NCI-H748 (cell line): ENCODE results near the gene RESF1.

Source experiments
- DNase-seq: peaks from one replicate; lab custom pipeline; 2025; ENCODE audit not compliant: unreplicated experiment; lab: John Stamatoyannopoulos, UW

RESF1 gene

DNA sequence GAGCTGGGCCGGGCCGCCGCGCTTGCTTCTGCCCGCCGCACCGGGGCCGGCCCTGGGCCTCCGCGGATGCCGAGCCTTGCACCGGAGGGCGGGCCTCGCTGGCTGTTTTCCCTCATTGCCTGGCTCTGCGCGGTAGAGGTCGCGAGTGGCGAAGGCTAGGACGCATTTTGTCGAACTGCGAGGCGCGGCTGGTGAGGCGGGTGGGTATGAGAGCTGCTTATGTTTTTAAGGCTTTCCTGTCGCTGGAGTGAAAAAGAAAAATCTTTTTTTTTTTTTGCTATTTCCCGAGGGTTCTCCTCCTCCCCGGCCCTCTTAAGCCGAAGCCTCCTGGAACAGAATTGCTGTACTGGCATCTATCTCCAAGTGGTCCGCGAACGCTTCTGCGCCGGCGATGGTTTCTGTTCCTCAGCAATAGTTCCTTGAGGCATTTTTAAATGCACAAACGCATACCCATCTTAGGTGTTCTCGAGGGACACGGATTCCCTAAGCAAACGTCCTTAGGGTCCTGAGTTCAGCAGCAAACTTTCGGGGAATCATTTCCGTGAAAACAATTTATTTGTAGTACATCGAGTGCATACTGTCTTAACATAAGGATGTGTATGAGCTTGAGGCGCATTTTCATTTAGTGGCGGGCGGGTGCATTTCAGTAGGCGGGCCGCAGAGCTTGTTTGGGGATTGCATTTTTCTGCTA, 631 bp downstream of the RESF1 start:
- peak; percentile 87 for DNase-seq

DNA sequence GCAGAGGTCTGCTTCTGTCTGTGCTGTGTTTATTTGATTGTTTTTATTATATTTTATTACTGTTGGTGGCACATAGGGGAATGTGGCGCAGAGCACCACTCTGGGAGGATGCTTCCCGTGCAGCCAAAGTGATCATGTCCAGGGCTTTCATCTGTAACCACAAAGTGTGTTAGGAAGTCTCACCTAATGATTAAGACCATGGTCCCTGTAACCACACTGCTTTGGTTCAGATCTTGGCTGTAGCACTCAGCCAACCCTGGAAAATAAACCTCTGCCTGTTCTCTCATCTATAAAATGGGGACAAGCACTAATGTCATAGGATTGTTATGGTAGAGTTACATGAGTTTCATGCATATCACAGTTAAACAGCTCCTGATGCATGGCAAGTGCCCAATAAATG, 1.9 kb downstream of the RESF1 start:
- DNase-seq, result no peak

DNA sequence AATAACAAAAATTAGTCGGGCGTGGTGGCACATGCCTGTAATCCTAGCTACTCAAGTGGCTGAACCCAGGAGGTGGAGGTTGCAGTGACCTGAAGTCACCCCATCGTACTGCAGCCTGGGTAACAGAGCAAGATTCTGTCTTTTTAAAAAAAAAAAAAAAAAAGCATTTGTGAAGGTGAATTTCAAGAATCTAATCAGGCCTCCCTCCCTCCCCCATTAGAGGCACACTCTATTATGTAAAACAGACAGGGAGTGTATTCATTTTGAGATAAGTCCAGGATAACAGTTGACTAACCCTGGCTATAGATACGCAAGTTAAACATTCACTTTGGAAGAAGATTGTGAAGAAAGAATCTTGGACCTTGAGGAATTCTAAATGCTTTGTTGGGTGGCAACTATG, 2.9 kb downstream of the RESF1 start:
- DNase-seq, result no peak

DNA sequence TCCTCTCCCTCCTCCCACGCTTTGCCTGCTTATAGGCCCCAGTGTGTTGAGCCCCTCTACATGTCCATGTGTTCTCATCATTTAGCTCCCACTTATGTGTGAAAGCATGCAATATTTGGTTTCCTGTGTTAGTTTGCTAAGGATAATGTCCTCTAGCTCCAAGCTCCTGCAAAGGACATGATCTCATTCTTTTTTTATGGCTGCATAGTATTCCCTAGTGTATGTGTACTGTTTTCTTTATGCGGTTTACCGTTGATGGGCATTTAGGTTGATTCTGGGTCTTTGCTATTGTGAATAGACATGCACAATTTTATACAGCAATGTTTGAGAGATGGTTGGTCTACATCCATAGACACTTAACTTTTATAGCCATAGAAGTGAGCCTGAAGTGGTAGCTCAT, 5.1 kb downstream of the RESF1 start:
- DNase-seq, result no peak

DNA sequence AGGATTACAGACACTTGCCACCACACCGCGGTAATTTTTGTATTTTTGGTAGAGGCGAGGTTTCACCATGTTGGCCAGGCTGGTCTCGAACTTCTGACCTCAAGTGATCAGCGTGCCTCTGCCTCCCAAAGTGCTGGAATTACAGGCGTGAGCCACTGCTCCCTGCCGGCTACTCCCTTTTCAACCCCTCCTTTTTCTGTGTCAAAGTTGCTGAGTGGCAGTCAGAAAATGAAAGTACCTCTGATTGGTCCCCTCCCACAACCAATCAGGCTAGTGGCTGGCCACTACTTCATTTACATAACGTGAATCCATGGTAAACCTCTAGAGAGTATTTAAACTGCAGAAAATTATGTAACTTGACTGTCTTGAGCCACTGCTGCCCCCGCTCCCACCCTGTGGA, 5.9 kb downstream of the RESF1 start:
- no peak for DNase-seq

DNA sequence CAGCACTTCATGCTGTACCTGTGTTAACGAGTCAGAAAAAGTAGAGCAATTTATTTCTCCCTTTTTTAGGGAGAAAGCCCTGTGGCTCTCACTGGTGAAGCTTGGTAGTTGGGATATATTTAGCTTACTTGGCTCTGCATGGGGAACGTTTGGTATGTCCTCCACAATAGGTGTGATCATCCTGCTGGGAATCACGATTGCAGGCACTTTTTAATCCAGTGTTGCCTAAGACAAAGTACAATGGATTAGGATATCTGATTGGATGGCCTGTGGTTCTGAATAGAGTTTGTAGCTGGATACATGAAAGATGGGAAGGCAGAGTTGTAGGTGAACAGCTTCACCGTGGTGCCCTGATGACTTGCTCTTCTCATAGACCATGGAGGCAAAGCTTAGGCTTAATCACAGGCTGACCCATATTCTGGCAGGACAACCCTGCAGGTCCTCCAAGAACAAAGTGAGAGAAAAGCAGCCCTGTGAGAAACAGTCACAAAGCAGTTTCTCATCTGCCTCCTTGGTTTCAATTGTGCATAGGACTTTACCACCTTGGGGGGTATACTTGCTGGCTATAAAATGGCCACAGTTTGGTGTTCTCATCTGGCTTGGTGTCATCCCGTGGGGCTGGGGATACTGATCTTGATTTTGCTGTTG, 7.5 kb downstream of the RESF1 start:
- DNase-seq, result no peak

DNA sequence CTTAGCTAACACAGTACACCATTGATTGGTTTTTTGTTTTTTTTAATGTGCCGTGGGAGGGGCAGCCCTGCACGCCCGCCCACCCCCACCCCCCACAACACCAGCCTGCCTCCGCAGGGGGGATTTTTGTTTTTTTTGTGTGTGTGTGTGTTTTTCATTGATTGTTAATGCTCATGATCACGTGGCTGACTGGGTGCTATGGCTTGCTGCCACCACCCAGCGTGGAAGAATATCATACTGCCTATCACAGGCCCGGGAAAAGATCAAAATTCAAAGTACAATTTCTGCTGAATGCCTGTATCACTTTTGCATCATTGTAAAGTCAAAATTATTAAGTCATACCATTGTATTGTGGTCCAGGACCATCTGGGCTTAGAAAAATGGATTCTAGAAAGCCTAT, 8.3 kb downstream of the RESF1 start:
- no peak for DNase-seq

DNA sequence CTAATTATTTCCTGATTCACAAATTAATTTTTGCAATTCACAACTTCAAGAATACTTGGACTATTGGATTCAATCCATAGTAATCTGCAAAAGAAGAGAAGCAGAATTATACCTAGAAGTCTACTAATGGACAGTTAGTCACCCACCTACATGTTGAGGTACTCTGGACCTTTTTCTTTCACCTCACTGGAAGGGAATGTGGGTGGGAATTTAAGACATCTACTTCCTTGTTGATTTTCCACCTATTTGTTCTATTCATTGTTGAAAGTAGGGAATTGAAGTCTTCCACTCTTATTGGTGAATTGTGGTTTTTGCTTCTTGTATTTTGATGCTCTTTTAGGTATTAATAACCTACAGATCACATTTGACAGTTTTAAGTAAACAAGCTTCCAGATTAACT, 11.0 kb downstream of the RESF1 start:
- no peak for DNase-seq

DNA sequence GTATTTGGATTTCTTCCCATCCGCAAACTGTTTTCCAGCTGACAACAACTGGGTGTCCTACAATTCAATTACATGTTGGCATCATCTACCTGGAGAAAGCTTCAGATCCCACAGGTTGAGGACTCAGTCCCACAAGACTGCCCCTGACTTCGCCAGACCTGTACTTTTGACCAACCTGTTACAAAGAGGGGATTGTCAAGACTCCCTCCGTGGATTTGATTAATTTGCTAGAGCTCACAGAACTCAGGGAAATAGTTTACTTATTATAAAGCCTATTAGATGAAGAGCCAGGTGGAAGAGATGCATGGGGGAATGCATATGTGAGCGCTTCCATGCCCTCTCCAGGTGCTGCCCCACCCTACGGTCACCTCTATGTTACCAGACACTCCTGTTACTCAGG, 14.6 kb downstream of the RESF1 start:
- DNase-seq, result no peak

DNA sequence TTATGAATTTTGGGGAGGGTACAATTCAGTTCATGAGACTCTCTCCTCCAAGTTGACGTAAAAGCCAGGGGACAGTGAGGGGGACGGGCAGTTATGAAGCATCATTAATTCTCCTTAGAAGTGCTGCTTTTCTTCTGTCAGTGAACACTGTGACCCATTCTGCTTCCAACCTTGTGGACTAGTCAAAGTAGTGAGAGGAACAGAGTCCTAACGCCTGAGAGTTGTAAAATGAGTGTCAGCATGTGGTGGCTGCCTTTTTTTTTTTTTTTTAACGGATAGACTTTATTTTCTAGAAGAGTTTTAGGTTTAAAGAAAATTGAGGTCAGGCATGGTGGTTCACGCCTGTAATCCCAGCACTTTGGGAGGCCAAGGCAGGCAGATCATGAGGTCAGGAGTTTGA, 15.5 kb downstream of the RESF1 start:
- no peak for DNase-seq

DNA sequence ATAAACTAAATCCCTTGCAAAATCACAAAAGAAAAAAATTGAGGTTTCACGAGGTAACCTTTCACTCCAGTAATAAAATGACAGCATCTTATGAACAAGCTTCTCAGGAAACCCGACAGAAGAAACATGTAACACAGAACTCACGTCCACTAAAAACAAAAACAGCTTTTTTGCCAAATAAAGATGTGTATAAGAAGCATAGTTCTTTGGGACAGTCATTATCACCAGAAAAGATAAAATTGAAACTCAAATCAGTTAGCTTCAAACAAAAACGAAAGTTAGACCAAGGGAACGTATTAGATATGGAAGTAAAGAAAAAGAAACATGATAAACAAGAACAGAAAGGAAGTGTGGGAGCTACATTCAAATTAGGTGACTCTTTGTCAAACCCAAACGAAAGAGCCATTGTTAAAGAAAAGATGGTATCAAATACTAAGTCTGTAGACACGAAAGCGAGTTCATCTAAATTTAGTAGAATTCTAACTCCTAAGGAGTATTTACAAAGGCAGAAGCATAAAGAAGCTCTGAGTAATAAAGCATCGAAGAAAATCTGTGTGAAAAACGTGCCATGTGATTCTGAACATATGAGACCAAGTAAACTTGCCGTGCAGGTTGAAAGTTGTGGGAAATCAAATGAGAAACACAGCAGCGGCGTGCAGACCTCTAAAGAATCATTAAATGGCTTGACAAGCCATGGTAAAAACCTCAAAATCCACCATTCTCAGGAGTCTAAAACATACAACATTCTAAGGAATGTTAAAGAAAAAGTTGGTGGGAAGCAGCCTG, 25.8 kb downstream of the RESF1 start:
- DNase-seq, result no peak

DNA sequence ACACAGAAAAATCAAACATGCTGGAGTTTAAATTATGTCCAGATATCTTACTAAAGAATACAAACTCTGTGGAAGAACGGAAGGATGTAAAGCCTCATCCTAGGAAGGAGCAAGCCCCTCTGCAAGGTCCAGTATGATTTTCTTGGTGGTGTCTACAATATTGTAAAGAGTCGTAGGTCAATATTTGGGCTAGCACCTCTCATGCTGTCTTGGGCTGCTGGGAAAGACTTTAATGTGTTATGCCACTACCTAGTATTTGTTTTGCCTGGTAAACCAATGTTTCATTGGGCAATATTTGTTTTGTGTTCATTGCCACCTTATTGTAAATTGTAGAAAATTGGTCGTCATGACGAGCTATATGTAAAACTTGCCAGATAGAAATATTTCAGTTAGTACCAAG, 26.6 kb downstream of the RESF1 start:
- DNase-seq, result no peak

DNA sequence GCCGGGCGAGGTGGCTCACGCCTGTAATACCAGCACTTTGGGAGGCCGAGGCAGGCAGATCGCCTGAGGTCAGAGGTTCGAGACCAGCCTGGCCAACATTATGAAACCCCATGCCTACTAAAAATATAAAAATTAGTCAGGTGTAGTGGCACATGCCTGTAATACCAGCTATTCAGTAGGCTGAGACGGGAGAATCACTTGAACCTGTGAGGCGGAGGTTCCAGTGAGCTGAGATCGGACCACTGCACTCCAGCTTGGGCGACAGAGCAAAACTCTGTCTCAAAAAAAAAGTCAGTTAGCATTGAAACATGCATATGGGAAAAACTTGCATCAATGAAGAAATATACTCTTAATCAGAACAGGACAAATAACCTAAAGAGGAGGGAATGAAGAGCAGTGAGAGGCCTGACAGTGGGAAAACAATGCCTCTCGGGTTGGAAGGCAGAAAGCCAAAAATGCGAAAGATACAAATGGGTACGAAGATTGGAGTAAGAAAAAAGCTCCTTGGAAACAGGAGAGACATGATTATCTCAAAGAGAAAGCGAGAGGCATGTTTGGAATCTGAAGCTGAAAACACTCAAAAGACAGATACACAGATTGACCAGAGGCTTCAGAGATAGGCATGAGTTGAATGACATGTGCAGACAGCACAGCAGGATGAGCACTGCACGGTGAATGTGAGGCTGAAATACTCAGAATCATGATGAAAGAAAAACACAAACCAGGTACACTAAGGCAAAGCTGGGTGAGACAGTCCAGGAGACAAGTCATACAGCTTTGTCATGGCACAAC, 30.6 kb downstream of the RESF1 start:
- DNase-seq, result no peak

DNA sequence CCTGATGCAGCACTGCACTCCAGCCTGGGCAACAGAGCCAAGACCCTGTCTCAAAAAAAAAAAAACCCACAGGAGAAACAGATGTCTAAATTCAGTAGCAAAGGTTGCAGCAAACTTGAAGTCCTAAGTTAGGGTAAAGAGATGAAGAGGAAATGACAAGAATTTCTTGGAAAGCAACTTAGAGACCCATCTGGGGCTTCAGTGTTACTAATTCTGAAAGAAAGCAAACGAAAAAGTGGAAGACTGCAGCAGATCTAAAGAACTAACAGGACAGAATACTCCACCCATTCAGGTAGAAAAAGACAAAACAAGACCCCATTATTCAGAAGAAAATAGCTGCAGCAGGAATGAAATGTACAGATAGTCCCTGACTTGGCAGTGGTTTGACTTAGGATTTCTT, 31.9 kb downstream of the RESF1 start:
- DNase-seq, result no peak

DNA sequence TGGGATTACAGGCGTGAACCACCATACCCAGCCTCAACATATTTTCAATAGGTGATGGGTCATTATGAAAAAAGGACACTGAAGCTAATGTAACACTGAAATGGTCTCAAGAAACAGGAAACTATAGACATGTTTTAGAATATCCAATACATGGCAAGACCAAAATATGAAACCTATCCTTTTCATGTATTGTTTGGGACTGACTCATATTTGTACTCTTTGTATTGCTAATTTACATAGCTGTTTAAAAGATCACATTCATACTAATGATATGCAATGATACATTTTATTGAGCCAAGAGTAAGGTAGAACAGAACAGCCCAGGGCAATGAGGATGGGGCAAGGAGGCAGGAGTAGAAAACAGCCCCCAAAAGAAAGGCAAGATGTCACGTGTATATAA, 32.6 kb downstream of the RESF1 start:
- no peak for DNase-seq

DNA sequence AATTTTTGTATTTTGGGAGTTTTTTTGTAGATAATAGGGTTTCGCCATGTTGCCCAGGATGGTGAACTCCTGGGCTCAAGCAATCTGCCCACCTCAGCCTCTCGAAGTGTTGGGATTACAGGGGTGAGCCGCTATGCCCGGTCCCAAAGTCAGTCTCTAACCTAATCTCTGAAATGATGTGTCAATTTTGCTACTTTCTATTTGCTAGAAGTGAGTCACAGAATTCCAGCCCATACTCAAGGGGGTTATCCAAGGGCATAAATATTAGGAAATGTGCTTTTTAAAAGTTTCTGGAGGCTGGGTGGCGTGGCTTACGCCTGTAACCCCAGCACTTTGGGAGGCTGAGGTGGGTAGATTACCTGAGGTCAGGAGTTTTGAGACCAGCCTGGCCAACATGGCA, 40.5 kb downstream of the RESF1 start:
- no peak for DNase-seq

DNA sequence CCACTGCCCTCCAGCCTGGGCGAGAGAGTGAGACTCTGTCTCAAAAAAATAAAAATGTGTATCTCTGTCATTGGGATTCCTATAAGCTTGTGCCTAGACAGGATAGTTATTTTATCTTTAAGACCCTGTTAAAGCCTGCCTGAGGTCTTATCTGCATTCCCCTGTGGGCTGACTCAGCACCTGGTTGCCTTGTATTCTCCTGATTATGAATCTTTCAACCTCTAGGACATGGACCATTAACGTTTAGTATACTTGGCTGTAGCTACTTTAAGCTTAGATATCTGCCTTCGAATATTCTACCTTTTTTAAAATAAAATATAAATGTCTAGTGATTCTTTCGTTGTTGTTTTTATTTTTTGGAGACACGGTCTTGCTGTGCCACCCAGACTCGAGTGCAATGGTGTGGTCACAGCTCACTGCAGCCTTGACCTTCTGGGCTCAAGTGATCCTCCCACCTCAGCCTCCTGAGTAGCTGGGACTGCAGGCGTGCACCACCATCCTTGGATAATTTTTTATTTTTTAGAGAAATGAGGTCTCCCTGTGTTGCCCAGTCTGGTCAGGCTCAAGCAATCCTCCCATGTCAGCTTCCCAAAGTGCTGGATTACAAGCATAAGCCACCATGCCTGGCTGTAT, 41.3 kb downstream of the RESF1 start:
- no peak for DNase-seq

DNA sequence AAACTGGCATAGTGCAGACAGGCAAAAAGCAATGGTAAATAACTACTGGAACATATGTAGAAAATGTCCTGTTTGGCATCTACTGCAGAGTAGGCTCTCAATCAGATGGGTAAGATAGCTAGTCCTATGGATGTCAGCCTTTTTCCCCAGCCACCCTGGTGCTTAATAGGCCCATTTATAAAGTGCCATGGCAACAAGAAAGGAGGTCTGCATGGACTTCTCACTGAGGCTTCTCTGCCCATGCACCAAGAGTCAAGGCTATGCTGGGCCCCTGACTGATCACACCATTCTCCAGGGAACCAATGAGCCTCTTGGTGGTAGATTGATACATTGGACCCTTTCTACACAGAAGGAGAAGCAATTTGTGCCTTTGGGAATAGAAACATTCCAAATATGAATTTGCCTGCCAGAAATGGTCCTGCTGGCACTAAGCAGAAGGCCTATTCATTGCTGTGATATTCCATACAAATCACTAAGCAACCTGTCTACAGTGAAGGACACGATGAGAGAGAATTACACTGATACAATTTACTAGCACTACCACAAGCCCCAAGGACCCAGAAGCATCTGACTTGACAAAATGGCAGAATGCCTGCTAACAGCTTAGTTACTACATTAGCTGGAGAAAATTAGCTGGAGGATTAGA, 43.8 kb downstream of the RESF1 start:
- no peak for DNase-seq

DNA sequence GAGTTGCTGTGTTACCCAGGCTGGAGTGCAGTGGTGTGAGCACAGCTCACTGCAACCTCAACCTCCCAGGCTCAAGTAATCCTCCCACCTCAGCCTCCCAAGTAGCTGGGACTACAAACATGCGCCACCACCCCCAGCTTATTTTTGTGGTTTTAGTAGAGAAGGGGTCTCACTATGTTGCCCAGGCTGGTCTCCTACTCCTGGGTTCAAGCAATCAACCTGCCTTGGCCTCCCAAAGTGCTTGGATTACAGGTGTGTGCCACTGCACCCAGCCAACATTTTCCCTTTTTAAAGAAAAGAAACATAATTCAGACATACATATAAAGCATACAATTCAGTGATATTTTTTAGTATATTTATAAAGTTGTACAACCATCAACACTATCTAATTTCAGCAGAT, 44.4 kb downstream of the RESF1 start:
- DNase-seq, result no peak

DNA sequence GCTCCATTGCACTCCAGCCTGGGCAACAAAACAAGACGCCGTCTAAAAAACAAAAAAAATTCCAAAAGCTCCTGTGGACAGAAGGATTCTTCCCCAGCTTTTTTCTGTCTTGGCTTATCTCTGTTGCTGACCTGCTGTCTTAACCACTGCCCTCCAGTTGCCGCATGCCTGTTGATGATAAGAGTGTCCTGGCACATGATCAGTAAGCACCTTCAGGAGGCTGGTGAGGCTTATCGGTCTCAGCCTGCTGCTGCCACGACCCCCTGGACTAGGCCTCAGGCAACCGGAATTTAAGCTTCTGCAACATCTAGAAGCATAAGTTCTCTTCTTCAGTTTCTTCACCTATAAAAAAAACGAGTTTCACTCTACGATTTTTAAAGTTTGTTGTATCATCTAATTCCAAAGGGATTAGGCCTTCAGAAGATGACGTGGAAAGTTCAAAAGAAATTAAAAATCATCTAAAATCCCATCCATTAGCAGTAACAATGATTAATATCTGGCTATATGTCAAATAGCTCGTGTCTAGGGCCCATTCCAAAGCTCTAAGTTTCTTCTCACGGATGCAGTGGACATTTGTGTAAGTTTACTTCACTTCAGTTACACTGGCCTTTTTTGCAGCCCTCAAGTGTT, 46.4 kb downstream of the RESF1 start:
- no peak for DNase-seq
